ENCODE data around the gene AIG1.

- TF ChIP-seq, protein P1, sequence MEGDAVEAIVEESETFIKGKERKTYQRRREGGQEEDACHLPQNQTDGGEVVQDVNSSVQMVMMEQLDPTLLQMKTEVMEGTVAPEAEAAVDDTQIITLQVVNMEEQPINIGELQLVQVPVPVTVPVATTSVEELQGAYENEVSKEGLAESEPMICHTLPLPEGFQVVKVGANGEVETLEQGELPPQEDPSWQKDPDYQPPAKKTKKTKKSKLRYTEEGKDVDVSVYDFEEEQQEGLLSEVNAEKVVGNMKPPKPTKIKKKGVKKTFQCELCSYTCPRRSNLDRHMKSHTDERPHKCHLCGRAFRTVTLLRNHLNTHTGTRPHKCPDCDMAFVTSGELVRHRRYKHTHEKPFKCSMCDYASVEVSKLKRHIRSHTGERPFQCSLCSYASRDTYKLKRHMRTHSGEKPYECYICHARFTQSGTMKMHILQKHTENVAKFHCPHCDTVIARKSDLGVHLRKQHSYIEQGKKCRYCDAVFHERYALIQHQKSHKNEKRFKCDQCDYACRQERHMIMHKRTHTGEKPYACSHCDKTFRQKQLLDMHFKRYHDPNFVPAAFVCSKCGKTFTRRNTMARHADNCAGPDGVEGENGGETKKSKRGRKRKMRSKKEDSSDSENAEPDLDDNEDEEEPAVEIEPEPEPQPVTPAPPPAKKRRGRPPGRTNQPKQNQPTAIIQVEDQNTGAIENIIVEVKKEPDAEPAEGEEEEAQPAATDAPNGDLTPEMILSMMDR (IDR thresholded peaks at IDR 0.05; ENCODE audit: borderline replicate concordance, extremely low read depth, low read length, poor library complexity, severe bottlenecking), result no peak
- no peak for TF ChIP-seq EZH2 (IDR thresholded peaks at IDR 0.05; ENCODE audit: borderline replicate concordance, low read depth, low read length, severe bottlenecking)
Measured at GRCh38 chr6:143149771-143150170, 89.1 kb downstream of the AIG1 start.
